ENCODE measurements around the gene LSM14B.
"Not testable (repeated sequence)": the region's sequence is repeated elsewhere in the genome, so short reads cannot be mapped to it uniquely, and the experiment has no call there.

Gene LSM14B

GRCh38 chr20:62147528-62147927 lies 25.3 kb downstream of the LSM14B start:
- no peak for DNase-seq

- DNase-seq: not testable (repeated sequence)
Observed at GRCh38 chr20:62148383-62148782, 26.1 kb downstream of the LSM14B start.

DNA sequence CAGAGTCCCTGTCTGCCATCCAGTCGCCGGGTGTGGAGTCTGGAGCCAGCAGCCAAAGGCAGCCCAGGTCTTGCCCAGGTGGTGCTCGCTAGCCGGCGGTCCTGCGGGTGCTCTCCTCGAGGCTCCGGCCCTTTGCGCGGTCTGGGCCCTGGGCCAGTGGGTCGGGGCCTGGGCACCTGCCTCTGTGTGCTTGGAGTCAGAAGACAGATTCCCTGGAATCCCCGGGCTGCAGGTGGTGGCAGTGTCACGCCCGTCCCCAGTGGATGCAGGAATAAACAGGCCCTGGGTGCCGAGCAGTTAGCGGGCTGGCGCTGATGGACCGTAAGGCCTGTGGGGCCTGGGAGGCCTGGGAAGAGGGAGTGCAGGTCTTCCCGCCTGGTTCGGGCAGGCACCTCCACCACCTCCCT lies 26.6 kb downstream of the LSM14B start:
- no peak for DNase-seq

DNA sequence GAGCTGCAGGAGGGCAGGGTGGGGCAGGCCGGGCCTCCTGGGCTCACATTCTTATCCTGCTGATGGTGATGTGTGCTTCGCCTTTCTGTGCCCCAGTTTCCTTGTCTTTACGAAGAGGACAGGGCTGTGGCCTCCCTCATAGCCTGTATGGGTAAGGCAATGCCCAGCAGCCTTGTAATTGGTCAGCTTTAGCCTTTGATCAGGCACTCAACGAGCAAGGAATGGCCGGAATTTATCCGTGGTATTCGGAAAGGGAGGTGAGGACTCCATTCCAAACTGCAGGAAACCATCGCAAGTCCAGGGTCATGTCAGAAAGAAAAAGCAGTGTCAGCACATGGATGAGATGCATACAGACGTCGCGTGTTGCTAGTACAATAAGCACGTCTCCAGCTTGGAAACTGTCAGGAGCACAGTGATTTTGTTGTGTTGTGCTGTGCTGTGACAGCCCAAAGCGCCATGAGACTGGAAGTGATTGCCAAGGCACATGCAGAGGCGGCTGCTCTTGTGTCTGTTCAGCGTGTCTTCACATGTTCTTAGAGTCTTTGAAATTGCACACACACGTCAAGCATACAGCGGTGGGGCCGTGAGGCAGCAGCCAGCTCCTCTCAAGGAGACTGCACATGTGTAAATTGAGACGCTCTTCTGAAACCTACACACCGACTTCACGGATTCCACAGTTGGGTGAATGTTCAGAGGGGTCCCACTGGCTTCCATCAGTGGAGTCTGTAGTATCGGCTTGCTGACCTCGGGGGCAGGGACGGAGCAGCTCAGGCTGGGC lies 27.4 kb downstream of the LSM14B start:
- DNase-seq: no peak

DNA sequence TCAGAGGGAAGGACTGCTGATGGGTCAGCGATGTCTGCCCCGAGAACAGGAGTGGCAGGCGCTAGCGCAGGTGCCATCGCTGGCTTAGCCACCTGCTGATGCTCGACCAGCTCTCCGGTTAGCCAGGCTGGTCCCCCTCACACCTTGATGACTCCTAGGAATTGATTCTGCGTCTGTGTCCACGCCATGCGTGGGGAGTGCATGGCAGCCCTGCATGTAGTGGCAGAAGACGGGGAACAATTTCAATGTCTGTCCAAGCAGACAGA lies 28.0 kb downstream of the LSM14B start:
- no peak for DNase-seq

DNA sequence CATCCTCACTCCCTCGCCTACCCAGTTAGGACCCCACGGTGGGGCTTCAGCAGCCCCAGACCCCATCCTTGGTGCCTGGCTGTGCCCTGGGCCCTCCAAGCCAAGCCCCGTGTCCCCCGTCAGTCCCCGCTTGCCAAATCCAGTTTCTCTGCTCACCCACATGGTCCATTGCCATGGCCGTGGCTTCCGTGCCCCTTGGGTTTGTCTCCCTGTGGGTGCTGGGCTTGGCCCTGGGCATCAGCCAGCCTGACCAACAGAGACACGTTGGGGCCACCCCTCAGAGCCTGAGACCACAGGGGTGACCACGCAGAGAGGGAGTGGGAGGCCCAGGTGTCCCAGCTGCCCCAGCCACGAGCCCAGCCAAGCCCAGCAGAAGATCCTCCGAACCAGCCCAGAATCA lies 28.9 kb downstream of the LSM14B start:
- no peak for DNase-seq

DNA sequence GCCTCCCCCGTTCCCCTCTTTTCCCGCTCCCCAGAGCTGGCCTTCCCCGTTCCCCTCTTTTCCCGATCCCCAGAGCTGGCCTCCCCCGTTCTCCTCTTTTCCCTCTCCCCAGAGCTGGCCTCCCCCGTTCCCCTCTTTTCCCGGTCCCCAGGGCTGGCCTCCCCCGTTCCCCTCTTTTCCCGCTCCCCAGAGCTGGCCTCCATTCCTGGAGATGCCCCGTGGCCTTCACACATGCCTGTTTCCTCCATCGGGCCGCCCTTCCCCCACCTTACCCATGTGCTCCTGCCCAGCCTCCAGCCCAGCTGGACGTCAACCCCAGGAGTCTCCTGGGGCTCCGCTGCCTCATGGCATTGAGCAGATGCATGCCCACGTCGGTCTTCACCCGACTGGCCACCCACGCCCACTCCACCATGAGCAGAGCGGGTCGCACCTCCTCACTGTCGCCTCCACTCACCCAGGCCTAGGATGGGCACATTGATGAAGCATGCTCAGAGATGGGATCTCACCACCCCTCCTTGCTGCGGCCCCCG lies 29.6 kb downstream of the LSM14B start:
- no peak for DNase-seq

- no peak for DNase-seq
Observed at GRCh38 chr20:62155428-62156253, 33.4 kb downstream of the LSM14B start.

DNA sequence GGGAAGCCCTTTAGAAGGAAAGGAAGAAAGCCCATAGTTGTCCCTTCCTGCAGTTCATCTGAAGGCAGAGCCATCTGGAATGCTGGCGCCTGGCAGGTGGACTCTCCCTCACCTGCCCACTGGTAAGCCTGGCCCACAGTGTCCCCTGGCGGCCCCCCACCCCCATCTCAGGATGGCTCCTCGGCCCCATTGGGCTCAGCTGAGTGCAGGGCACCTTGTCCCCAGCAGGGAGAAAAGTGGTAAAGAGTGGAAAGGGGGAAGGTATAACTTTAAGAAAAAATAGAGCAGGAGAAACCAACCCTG lies 33.9 kb downstream of the LSM14B start:
- DNase-seq: no peak

DNA sequence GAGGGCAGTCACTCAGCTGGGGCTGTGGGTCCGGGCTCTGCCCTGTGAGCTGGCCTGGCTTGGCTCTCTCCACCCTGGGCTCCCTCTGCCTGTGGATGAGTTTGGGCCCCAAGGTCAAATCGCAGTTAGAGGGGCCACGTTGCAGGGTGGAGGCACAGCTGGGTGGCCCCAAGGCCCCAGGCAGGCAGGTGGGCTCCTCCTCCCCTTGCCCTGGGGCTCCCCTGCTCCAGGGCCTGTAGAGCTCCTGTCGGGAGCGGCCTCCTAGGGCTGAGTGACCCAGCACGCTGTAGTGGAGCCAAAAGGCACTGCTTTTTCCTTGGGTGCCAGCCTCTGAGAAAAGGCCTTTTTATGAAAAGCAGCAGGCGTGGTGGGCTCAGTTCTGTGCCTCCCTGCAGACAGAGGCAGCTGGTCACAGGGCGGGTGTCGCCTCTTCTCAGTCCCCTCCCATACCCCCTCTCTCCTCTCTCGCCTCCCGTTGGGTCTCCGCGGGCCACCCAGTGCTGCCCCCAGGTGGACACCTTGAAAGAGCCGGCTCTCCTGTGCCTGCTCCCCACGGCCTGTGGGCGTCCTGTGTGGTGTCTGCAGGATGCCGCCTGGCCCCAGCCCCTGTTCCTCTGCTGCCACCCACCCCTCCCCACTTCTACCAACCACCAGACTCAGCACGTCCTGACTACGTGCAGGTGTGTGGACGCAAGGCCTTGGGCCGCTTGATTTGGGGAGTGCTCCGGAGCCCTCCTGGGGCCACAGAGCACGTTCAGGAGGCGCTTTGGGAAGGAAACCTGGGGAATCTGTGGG lies 34.5 kb downstream of the LSM14B start:
- DNase-seq: peak; percentile 77

- no peak for DNase-seq
Observed at GRCh38 chr20:62157387-62158087, 35.3 kb downstream of the LSM14B start.

GRCh38 chr20:62158088-62158400 lies 35.8 kb downstream of the LSM14B start:
- no peak for DNase-seq

DNA sequence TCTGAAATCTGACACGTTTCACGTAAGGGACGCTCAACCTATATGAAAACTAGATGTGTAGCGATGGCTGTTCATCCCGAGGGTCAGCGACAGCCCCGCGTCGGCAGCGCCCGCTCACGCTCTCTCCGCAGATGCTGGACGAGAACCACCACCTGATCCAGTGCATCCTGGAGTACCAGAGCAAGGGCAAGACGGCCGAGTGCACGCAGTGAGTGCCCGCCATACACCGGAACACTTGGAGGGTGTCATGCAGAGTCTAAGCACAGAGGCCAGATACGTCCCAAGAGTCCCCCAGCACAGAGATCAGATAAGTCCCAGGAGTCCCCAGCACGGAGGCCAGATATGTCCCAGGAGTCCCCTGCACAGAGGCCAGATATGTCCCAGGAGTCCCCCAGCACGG lies 36.3 kb downstream of the LSM14B start:
- DNase-seq: no peak

GRCh38 chr20:62159052-62159451 lies 36.8 kb downstream of the LSM14B start:
- no peak for DNase-seq

DNA sequence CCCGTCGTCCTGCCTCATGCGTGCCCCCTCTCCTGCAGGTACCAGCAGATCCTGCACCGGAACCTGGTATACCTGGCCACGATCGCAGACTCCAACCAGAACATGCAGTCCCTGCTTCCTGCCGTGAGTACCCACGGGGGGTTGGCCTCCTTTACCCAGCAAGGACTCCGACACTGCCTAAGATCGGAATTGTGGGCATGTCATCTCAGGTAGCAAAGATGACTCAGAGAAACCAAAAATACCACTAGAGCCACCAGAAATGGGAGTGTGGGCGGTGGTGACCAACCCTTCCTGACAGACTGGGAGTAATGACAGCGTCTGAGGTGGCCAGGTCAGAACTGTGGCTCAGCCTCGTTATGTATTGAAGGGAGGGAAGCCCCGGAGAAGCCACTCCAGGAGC lies 37.6 kb downstream of the LSM14B start:
- DNase-seq: peak; percentile 14

GRCh38 chr20:62160253-62160652 lies 38.0 kb downstream of the LSM14B start:
- DNase-seq: no peak

GRCh38 chr20:62160876-62161275 lies 38.6 kb downstream of the LSM14B start:
- DNase-seq: no peak

GRCh38 chr20:62161347-62161746 lies 39.1 kb downstream of the LSM14B start:
- DNase-seq: no peak

DNA sequence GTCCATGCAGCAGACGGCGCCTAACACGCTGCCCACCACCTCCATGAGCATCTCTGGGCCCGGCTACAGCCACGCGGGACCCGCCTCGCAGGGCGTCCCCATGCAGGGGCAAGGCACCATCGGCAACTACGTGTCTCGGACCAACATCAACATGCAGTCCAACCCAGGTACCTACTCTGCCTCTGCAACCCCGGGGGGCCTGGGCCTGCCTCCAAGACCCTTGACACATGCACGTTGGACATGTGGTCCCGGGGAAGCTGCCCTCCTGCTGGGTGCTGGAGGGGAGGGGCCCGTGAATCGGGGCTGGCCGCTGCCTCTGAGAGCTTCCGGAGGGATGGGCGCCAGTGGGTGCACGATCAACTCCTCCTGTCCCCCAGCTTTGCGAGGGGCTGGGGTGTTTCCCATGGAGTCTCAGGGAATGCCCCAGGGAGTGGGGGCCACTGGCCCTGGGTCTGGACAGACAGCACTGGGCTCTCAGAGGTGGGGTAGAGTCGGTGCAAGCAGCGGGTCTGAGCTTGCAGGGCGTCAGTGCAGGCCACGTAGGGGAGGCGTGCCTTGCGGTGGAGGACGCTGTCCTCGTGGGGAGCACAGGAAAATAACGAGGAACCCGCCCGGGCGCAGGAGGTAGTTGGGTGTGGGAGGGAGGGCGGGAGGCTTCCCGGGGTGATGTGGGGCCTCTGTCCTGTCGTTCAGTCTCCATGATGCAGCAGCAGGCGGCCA lies 40.6 kb downstream of the LSM14B start:
- no peak for DNase-seq

GRCh38 chr20:62163485-62163865 lies 41.2 kb downstream of the LSM14B start:
- no peak for DNase-seq

DNA sequence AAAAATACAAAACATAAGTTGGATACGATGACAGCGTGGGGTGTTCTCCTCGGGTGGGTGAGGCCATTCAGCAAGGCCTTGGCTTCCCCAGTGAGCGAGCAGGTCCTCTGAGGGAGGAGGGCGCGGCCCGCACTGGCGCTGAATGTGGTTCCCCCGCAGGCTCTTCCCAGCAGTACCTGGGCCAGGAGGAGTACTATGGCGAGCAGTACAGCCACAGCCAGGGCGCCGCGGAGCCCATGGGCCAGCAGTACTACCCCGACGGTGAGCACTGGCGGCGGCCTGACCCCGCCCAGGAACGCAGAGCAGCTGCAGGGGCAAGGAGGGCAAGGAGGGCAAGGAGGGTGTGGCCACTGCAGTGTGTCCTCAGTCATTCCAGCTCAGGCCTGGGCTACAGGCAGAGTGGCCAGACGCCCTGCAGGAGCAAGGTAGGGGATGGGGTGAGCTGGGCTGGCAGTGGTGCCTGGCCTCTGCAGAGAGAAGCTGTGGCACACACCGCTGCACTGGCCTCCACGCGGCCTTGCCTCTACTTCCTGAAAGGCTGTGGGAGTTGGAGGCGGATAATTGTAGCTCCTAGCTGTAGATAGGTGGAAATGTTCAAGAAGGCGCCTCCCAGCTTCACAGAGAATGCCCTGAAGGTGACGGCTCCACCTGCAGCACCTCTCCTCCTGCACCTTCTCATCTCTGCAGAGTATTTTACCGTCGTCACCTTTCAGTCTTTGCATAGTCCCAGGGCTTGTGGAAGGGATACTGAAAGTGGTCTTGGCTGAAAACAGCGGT lies 41.9 kb downstream of the LSM14B start:
- no peak for DNase-seq
